A549 (cell line): ENCODE data around the gene EPB41L1.

ENCODE experiments used
- CEBPB ChIP-seq, 2 experiments: fragments of >200 bp in 1 of 2; sonication (Bioruptor Twin) in 1 of 2; formaldehyde crosslinking in 1 of 2; IDR thresholded peaks; 2 replicates each; pipeline ENCODE4 v1.6.1; 2012 to 2016
- CHD2 ChIP-seq: fragments of 150-350 bp; IDR thresholded peaks from 2 replicates; pipeline ENCODE4 v1.6.1; 2014; ENCODE audit warnings: low read length; ENCODE audit not compliant: partially characterized antibody
- CTCF ChIP-seq: fragments of >200 bp; sonication (Bioruptor Twin); formaldehyde crosslinking; IDR thresholded peaks from 3 replicates; pipeline ENCODE4 v1.5.1; 2016
- FOSL2 ChIP-seq, 2 experiments: fragments of 450-650 bp in 1 of 2; fragments of >200 bp in 1 of 2; sonication (Bioruptor Twin) in 1 of 2; formaldehyde crosslinking; IDR thresholded peaks; 2 replicates each; pipeline versions ENCODE4 v1.5.0 to v1.6.1; 2016 to 2020; ENCODE audit warnings: mild to moderate bottlenecking in 1 of 2, moderate library complexity in 1 of 2
- HOXB5 ChIP-seq: fragments of 250-450 bp; sonication (Bioruptor Pico); IDR thresholded peaks from 2 replicates; pipeline ENCODE4 v1.5.0; 2020; ENCODE audit warnings: mild to moderate bottlenecking, moderate library complexity
- KDM5A ChIP-seq: fragments of 200-600 bp; sonication (generic); IDR thresholded peaks from 2 replicates; pipeline ENCODE4 v1.6.1; 2016; ENCODE audit warnings: antibody characterized with exemption, mild to moderate bottlenecking
- MAX ChIP-seq: IDR thresholded peaks from 2 replicates; pipeline ENCODE4 v1.6.1; 2012
- POLR2A ChIP-seq: IDR thresholded peaks from 2 replicates; pipeline ENCODE4 v1.6.1; 2012; ENCODE audit warnings: mild to moderate bottlenecking, low read length
- RAD21 ChIP-seq, 2 experiments: fragments of >200 bp in 1 of 2; sonication (Bioruptor Twin) in 1 of 2; formaldehyde crosslinking in 1 of 2; IDR thresholded peaks in 1 of 2; conservative IDR thresholded peaks in 1 of 2; 2 replicates in 1 of 2; 3 replicates in 1 of 2; pipeline ENCODE4 v1.6.1; 2012 to 2018; ENCODE audit warnings: inconsistent platforms in 1 of 2
- RARB ChIP-seq: fragments of 250-450 bp; sonication (Bioruptor Pico); IDR thresholded peaks from 2 replicates; pipeline ENCODE4 v1.8.0; 2021; ENCODE audit warnings: mild to moderate bottlenecking, moderate library complexity
- RFX5 ChIP-seq: fragments of 450-650 bp; IDR thresholded peaks from 2 replicates; pipeline ENCODE4 v1.7.1; 2014; ENCODE audit warnings: antibody characterized with exemption, mild to moderate bottlenecking, moderate library complexity
- RNF2 ChIP-seq: fragments of 200-600 bp; sonication (generic); IDR thresholded peaks from 2 replicates; pipeline ENCODE4 v1.6.1; 2016; ENCODE audit warnings: low read depth, mild to moderate bottlenecking, antibody characterized with exemption, moderate library complexity, borderline replicate concordance

GRCh38 chr20:36238153-36238552, 83.6 kb downstream of the EPB41L1 start:
- TF ChIP-seq CTCF (no peak), RFX5 (no peak), FOSL2 (IDR thresholded peaks at IDR 0.05) (no peak), FOSL2 (CRISPR knock-in tag; IDR thresholded peaks at IDR 0.05) (no peak), RARB (CRISPR knock-in tag) (no peak), HOXB5 (CRISPR knock-in tag) (no peak), KDM5A (no peak), MAX (no peak), CEBPB (IDR thresholded peaks at IDR 0.05) (no peak), CHD2 (no peak), POLR2A (no peak), RNF2 (no peak), RAD21 (conservative IDR thresholded peaks at IDR 0.05 in 1 of 2, IDR thresholded peaks at IDR 0.05 in 1 of 2) (no peak)
